Keratinocyte (primary cell): ENCODE data around the gene GRK7. TPM values are rescaled to one million over a fixed set of nuclear protein-coding genes. Genes with fewer than 3 reads are reported as not detected.

ENCODE experiments used
- DNase-seq: peaks from one replicate; pipeline ENCODE4 v3.0.0-alpha.2; 2011; ENCODE audit warnings: low read depth, missing footprints, low spot score
- FAIRE-seq: peaks from 2 replicates; lab custom pipeline; 2011; peaks lifted over from hg19 to GRCh38; lab: Jason Lieb, UNC
- H2AFZ ChIP-seq: 2 replicates; pipeline ENCODE4 v1.6.0; 2012; ENCODE audit warnings: low read length, control low read depth, inconsistent platforms; ENCODE audit not compliant: control insufficient read depth
- H3K27ac ChIP-seq: 2 replicates; pipeline ENCODE4 v1.5.1; 2011; ENCODE audit warnings: low read length; ENCODE audit not compliant: control insufficient read depth, insufficient read depth
- H3K27me3 ChIP-seq: 3 replicates; pipeline ENCODE4 v1.6.0; 2011; ENCODE audit warnings: low read length; ENCODE audit not compliant: control insufficient read depth, insufficient read depth; ENCODE audit errors: extremely low read depth
- H3K36me3 ChIP-seq, 2 experiments: 2 replicates in 1 of 2; 3 replicates in 1 of 2; pipeline ENCODE4 v1.5.1; 2011; ENCODE audit warnings: low read length in 2 of 2, mild to moderate bottlenecking in 1 of 2; ENCODE audit not compliant: control insufficient read depth in 2 of 2, insufficient read depth in 2 of 2; ENCODE audit errors: extremely low read depth in 1 of 2
- H3K4me1 ChIP-seq: 3 replicates; pipeline ENCODE4 v1.5.1; 2011; ENCODE audit warnings: low read length; ENCODE audit not compliant: control insufficient read depth, insufficient read depth; ENCODE audit errors: extremely low read depth
- H3K4me2 ChIP-seq: 3 replicates; pipeline ENCODE4 v1.6.0; 2011; ENCODE audit warnings: low read depth, low read length; ENCODE audit not compliant: control insufficient read depth, insufficient read depth; ENCODE audit errors: extremely low read depth
- H3K4me3 ChIP-seq, 3 experiments: fragments of 200-600 bp in 1 of 3; sonication (generic) in 1 of 3; 2 replicates in 2 of 3; 3 replicates in 1 of 3; pipeline ENCODE4 v1.5.1; 2011 to 2016; ENCODE audit warnings: low read length in 3 of 3, mild to moderate bottlenecking in 3 of 3, control low read depth in 2 of 3, inconsistent platforms in 1 of 3, low read depth in 1 of 3, mixed read lengths in 1 of 3, mixed run types in 1 of 3, moderate library complexity in 1 of 3; ENCODE audit not compliant: control insufficient read depth in 2 of 3, insufficient read depth in 2 of 3; ENCODE audit errors: extremely low read depth in 1 of 3
- H3K79me2 ChIP-seq: 2 replicates; pipeline ENCODE4 v1.6.0; 2012; ENCODE audit warnings: low read length; ENCODE audit not compliant: control insufficient read depth, insufficient read depth
- H3K9ac ChIP-seq: 3 replicates; pipeline ENCODE4 v1.6.0; 2011; ENCODE audit warnings: low read length; ENCODE audit not compliant: control insufficient read depth, insufficient read depth; ENCODE audit errors: extremely low read depth
- H3K9me1 ChIP-seq: 3 replicates; pipeline ENCODE4 v1.6.0; 2011; ENCODE audit warnings: low read length; ENCODE audit not compliant: control insufficient read depth, insufficient read depth; ENCODE audit errors: extremely low read depth
- H3K9me3 ChIP-seq: 2 replicates; pipeline ENCODE4 v1.5.1; 2012; ENCODE audit warnings: low read depth, low read length; ENCODE audit not compliant: control insufficient read depth
- H4K20me1 ChIP-seq: 3 replicates; pipeline ENCODE4 v1.6.0; 2011; ENCODE audit warnings: low read length; ENCODE audit not compliant: control insufficient read depth, insufficient read depth; ENCODE audit errors: extremely low read depth
- EZH2 ChIP-seq: IDR thresholded peaks from one replicate; pipeline ENCODE4 v1.6.1; 2012; ENCODE audit warnings: inconsistent platforms, mild to moderate bottlenecking, low read length, moderate library complexity
- dilution Hi-C: fragments of 300-500 bp; cut with MboI; formaldehyde crosslinking; loops from one replicate; pipeline ENCODE4 v1.7.0; 2020; ENCODE audit warnings: low sequenced_read_pairs; ENCODE audit not compliant: extremely low pct_ligation_motif_present
- polyA plus RNA-seq, 5 experiments: library from polyadenylated mRNA; depleted of rRNA in 3 of 5; stranded (reverse) in 3 of 5; stranded (forward) in 1 of 5; unstranded in 1 of 5; fragments of >200 nt; gene quantifications; 1 replicate in 1 of 5; 2 replicates in 3 of 5; 3 replicates in 1 of 5; pipeline versions ENCODE4 v1.2.1 to v1.2.3, GENCODE V29; 2011 to 2012; ENCODE audit warnings: missing spikeins in 2 of 5, low read depth in 1 of 5, low replicate concordance in 1 of 5
- TF ChIP-seq, protein P1 (sequence below), 3 experiments: IDR thresholded peaks in 1 of 3; conservative IDR thresholded peaks in 1 of 3; optimal IDR thresholded peaks in 1 of 3; 2 replicates in 2 of 3; 3 replicates in 1 of 3; pipeline versions ENCODE3 to v1.5.1; 2011; ENCODE audit warnings: low read length in 3 of 3, mild to moderate bottlenecking in 3 of 3, moderate library complexity in 2 of 3, control low read depth in 1 of 3, inconsistent platforms in 1 of 3; ENCODE audit not compliant: insufficient read depth in 2 of 3; ENCODE audit errors: extremely low read depth in 1 of 3

The GRK7 gene
- polyA plus RNA-seq, 1 donor (not counting 4 experiments of a cell fraction or from before 2014, with no cell fraction given), result not detected

- H2AFZ ChIP-seq, result no peak overlapping the region
- TF ChIP-seq, protein P1, sequence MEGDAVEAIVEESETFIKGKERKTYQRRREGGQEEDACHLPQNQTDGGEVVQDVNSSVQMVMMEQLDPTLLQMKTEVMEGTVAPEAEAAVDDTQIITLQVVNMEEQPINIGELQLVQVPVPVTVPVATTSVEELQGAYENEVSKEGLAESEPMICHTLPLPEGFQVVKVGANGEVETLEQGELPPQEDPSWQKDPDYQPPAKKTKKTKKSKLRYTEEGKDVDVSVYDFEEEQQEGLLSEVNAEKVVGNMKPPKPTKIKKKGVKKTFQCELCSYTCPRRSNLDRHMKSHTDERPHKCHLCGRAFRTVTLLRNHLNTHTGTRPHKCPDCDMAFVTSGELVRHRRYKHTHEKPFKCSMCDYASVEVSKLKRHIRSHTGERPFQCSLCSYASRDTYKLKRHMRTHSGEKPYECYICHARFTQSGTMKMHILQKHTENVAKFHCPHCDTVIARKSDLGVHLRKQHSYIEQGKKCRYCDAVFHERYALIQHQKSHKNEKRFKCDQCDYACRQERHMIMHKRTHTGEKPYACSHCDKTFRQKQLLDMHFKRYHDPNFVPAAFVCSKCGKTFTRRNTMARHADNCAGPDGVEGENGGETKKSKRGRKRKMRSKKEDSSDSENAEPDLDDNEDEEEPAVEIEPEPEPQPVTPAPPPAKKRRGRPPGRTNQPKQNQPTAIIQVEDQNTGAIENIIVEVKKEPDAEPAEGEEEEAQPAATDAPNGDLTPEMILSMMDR (optimal IDR thresholded peaks at IDR 0.05 in 1 of 3, IDR thresholded peaks at IDR 0.05 in 1 of 3, conservative IDR thresholded peaks at IDR 0.05 in 1 of 3; ENCODE audit: extremely low read depth in 1 of 3, insufficient read depth in 2 of 3, low read length in 3 of 3), result no peak
- TF ChIP-seq EZH2, result no peak
- no peak overlapping the region for H3K27ac ChIP-seq
- DNase-seq (no peak), FAIRE-seq (no peak)
- H3K9ac ChIP-seq, result no peak overlapping the region
- H3K4me2 ChIP-seq, result no peak overlapping the region
- H3K9me1 ChIP-seq, result no peaks in the 10 kb centered on the region
- H4K20me1 ChIP-seq, result peaks cover 3% of the 10 kb centered on the region
- H3K9me3 ChIP-seq, result no peaks in the 10 kb centered on the region
- dilution Hi-C loops, result no loop called here
- H3K4me3 ChIP-seq, result no peak overlapping the region
- peaks cover 10 to 22% of the 10 kb centered on the region in 2 experiments for H3K36me3 ChIP-seq
- H3K27me3 ChIP-seq, result no peaks in the 10 kb centered on the region
- peaks cover 3% of the 10 kb centered on the region for H3K4me1 ChIP-seq
- peaks cover 29% of the 10 kb centered on the region for H3K79me2 ChIP-seq
Observed at GRCh38 chr3:141746962-141747361, 16.2 kb upstream of the GRK7 start.

DNA sequence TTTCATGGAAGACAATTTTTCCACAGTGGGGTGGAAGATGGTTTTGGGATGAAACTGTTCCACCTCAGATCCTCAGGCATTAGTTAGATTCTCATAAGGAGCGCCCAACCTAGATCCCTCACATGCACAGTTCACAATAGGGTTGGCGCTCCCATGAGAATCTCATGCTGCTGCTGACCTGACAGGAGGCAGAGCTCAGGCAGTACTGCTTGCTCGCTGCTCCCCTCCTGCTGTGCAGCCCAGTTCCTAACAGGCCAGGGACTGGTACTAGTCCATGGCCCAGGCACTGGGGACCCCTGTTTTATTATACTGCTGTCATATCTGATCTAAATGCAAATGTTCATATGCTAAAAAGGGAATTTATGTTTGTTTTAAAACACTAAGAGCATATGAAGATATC lies 9.8 kb upstream of the GRK7 start:
- dilution Hi-C loops, result no loop called here

More for the DNA sequence above, 9.8 kb upstream of the GRK7 start:
- DNase-seq, result no peak
- no peaks in the 10 kb centered on the region for H4K20me1 ChIP-seq
- no peak overlapping the region for H3K27ac ChIP-seq
- TF ChIP-seq, protein P1 (optimal IDR thresholded peaks at IDR 0.05 in 1 of 3, IDR thresholded peaks at IDR 0.05 in 1 of 3, conservative IDR thresholded peaks at IDR 0.05 in 1 of 3; ENCODE audit: extremely low read depth in 1 of 3, insufficient read depth in 2 of 3, low read length in 3 of 3), result no peak
- no peak overlapping the region for H3K9ac ChIP-seq
- H3K4me3 ChIP-seq, result no peak overlapping the region
- H3K9me3 ChIP-seq, result no peaks in the 10 kb centered on the region
- H3K4me2 ChIP-seq, result no peak overlapping the region
- peaks cover 0 to 2% of the 10 kb centered on the region in 2 experiments for H3K36me3 ChIP-seq
- H3K9me1 ChIP-seq, result no peaks in the 10 kb centered on the region
- no peaks in the 10 kb centered on the region for H3K79me2 ChIP-seq
- no peak for FAIRE-seq
- H3K27me3 ChIP-seq, result no peaks in the 10 kb centered on the region
- no peaks in the 10 kb centered on the region for H3K4me1 ChIP-seq
- no peak overlapping the region for H2AFZ ChIP-seq
